ENCODE results near the gene KCNJ9. TPM values are rescaled to one million over a fixed set of nuclear protein-coding genes. Genes with fewer than 3 reads are reported as not detected.

KCNJ9 gene
- total and polyA plus RNA-seq, 2 donors (not counting 1 experiment from before 2014, with no cell fraction given), result not detected

GRCh38 chr1:160058087-160058486 lies 23.3 kb upstream of the KCNJ9 start:
- WGBS (ENCODE audit: insufficient coverage), result 89% methylated on average over 1 of the region's 2 CpGs
- POLR2A ChIA-PET, result interaction anchor here (0.6 kb wide), 1 partner anchor 43 kb away, joined by 8 read pairs; no protein-coding TSS in a partner anchor
- intact Hi-C loops (cut with micrococcal nuclease), result no loop called here
- TF ChIP-seq CTCF (IDR thresholded peaks at IDR 0.05) (no peak), EZH2 (IDR thresholded peaks at IDR 0.05; ENCODE audit: borderline replicate concordance, insufficient read depth, low read depth, low read length, poor library complexity, severe bottlenecking) (no peak)
- ATAC-seq (ENCODE audit: low read depth), result no peak
- Mint-ChIP-seq H3K27ac (no peak overlapping the region), H3K27me3 (peaks cover 57% of the 10 kb centered on the region), H3K4me1 (no peaks in the 10 kb centered on the region), H3K4me3 (no peak overlapping the region), H3K9me3 (ENCODE audit: insufficient read depth) (no peaks in the 10 kb centered on the region)
- H3K4me1 ChIP-seq (ENCODE audit: control insufficient read depth in 2 of 2, insufficient read depth in 2 of 2, low read length in 2 of 2), result no peaks in the 10 kb centered on the region
- no peak overlapping the region for H2AFZ ChIP-seq (ENCODE audit: insufficient read depth, low read depth, low read length, poor library complexity, severe bottlenecking)
- no peaks in the 10 kb centered on the region for H3K36me3 ChIP-seq (replicated peaks in 1 of 2; ENCODE audit: control extremely low read depth in 1 of 2, control insufficient read depth in 1 of 2, extremely low read depth in 1 of 2, insufficient read depth in 2 of 2, low read length in 1 of 2)
- no peaks in the 10 kb centered on the region for H4K20me1 ChIP-seq (ENCODE audit: control insufficient read depth, insufficient read depth, low read length, poor library complexity, severe bottlenecking)
- DNase-seq, result no peak
- no peak overlapping the region for H3K4me2 ChIP-seq (replicated peaks; ENCODE audit: low read depth, low read length, poor library complexity, severe bottlenecking)
- H3K79me2 ChIP-seq (ENCODE audit: control insufficient read depth, insufficient read depth, low read length), result no peaks in the 10 kb centered on the region
- no peak overlapping the region for H3K4me3 ChIP-seq (ENCODE audit: control extremely low read depth in 1 of 5, extremely low read depth in 1 of 5, insufficient read depth in 1 of 5, low read depth in 2 of 5, low read length in 4 of 5)
- peaks cover 0 to 58% (median 12%) of the 10 kb centered on the region in 4 experiments for H3K27me3 ChIP-seq (replicated peaks in 1 of 4; ENCODE audit: control extremely low read depth in 1 of 4, control insufficient read depth in 3 of 4, insufficient read depth in 4 of 4, low read length in 3 of 4)
- CTCF ChIA-PET, result interaction anchor here (1.0 to 2.7 kb wide), 3 partner anchors 12 to 318 kb away, joined by 3 to 12 read pairs (median 7); no protein-coding TSS in a partner anchor
- peaks cover 0 to 3% (median 0%) of the 10 kb centered on the region in 3 donors for H3K9me3 ChIP-seq (ENCODE audit: control extremely low read depth in 1 of 3, control insufficient read depth in 2 of 3, insufficient read depth in 1 of 3, low read length in 2 of 3)
- no peak overlapping the region for H3K27ac ChIP-seq (ENCODE audit: low read length in 2 of 2)
- no peak overlapping the region for H3K9ac ChIP-seq (ENCODE audit: low read length)

- Mint-ChIP-seq H3K4me1 (no peaks in the 10 kb centered on the region), H3K27ac (no peak overlapping the region), H3K27me3 (peaks cover 31% of the 10 kb centered on the region), H3K9me3 (ENCODE audit: insufficient read depth) (no peaks in the 10 kb centered on the region), H3K4me3 (no peak overlapping the region)
- Histone ChIP-seq H2AFZ (ENCODE audit: insufficient read depth, low read depth, low read length, poor library complexity, severe bottlenecking) (no peak overlapping the region), H3K9ac (ENCODE audit: low read length) (no peak overlapping the region), H4K20me1 (ENCODE audit: control insufficient read depth, insufficient read depth, low read length, poor library complexity, severe bottlenecking) (no peaks in the 10 kb centered on the region), H3K27ac (ENCODE audit: low read length in 2 of 2) (no peak overlapping the region), H3K79me2 (ENCODE audit: control insufficient read depth, insufficient read depth, low read length) (no peaks in the 10 kb centered on the region), H3K27me3 (replicated peaks in 1 of 4; ENCODE audit: control extremely low read depth in 1 of 4, control insufficient read depth in 3 of 4, insufficient read depth in 4 of 4, low read length in 3 of 4) (peaks cover 0 to 30% (median 3%) of the 10 kb centered on the region in 4 experiments), H3K4me2 (replicated peaks; ENCODE audit: low read depth, low read length, poor library complexity, severe bottlenecking) (no peak overlapping the region), H3K4me1 (ENCODE audit: control insufficient read depth in 2 of 2, insufficient read depth in 2 of 2, low read length in 2 of 2) (no peaks in the 10 kb centered on the region), H3K4me3 (ENCODE audit: control extremely low read depth in 1 of 5, extremely low read depth in 1 of 5, insufficient read depth in 1 of 5, low read depth in 2 of 5, low read length in 4 of 5) (no peak overlapping the region), H3K9me3 (ENCODE audit: control extremely low read depth in 1 of 3, control insufficient read depth in 2 of 3, insufficient read depth in 1 of 3, low read length in 2 of 3) (no peaks in the 10 kb centered on the region), H3K36me3 (replicated peaks in 1 of 2; ENCODE audit: control extremely low read depth in 1 of 2, control insufficient read depth in 1 of 2, extremely low read depth in 1 of 2, insufficient read depth in 2 of 2, low read length in 1 of 2) (no peaks in the 10 kb centered on the region)
- ChIA-PET POLR2A (no interaction called here), CTCF (interaction anchor here (1.0 to 2.2 kb wide), 2 partner anchors 15 to 315 kb away, joined by 3 to 7 read pairs; no protein-coding TSS in a partner anchor)
- no peak for DNase-seq
- 92% methylated on average over 10 of the region's 15 CpGs for WGBS (ENCODE audit: insufficient coverage)
- no peak for ATAC-seq (ENCODE audit: low read depth)
- intact Hi-C loops (cut with micrococcal nuclease), result no loop called here
- TF ChIP-seq EZH2 (IDR thresholded peaks at IDR 0.05; ENCODE audit: borderline replicate concordance, insufficient read depth, low read depth, low read length, poor library complexity, severe bottlenecking) (no peak), CTCF (IDR thresholded peaks at IDR 0.05) (no peak)
These were observed 19.7 kb upstream of the KCNJ9 start for GRCh38 chr1:160061369-160062229.
